Mucosa of stomach (tissue), 1 donor: ENCODE data around the gene PTPRC.

Experiments used
- H3K27me3 ChIP-seq: one replicate; pipeline ENCODE4 v1.7.0; 2013; ENCODE audit warnings: mild to moderate bottlenecking, low read length; ENCODE audit not compliant: control insufficient read depth, insufficient read depth
- H3K36me3 ChIP-seq: one replicate; pipeline ENCODE4 v1.7.0; 2013; ENCODE audit warnings: low read length; ENCODE audit not compliant: control insufficient read depth, insufficient read depth
- H3K4me1 ChIP-seq: one replicate; pipeline ENCODE4 v1.7.0; 2013; ENCODE audit warnings: mild to moderate bottlenecking, low read length; ENCODE audit not compliant: control insufficient read depth, insufficient read depth
- H3K4me3 ChIP-seq: one replicate; pipeline ENCODE4 v1.7.0; 2013; ENCODE audit warnings: low read length
- H3K9ac ChIP-seq: one replicate; pipeline ENCODE4 v1.7.0; 2013; ENCODE audit warnings: mild to moderate bottlenecking, low read length, moderate library complexity
- H3K9me3 ChIP-seq: one replicate; pipeline ENCODE4 v1.7.0; 2013; ENCODE audit warnings: mild to moderate bottlenecking, low read length, moderate library complexity; ENCODE audit not compliant: control insufficient read depth
- donor health status: Pancreatic carcinoma.

Gene PTPRC

GRCh38 chr1:198624648-198624980 lies 14.2 kb upstream of the PTPRC start:
- Histone ChIP-seq H3K4me1 (no peaks in the 10 kb centered on the region), H3K9ac (no peak overlapping the region), H3K36me3 (no peaks in the 10 kb centered on the region), H3K4me3 (no peak overlapping the region), H3K9me3 (no peaks in the 10 kb centered on the region), H3K27me3 (no peaks in the 10 kb centered on the region)

- no peaks in the 10 kb centered on the region for H3K27me3 ChIP-seq
- H3K9me3 ChIP-seq, result no peaks in the 10 kb centered on the region
- H3K4me1 ChIP-seq, result no peaks in the 10 kb centered on the region
- no peaks in the 10 kb centered on the region for H3K36me3 ChIP-seq
- no peak overlapping the region for H3K4me3 ChIP-seq
- no peak overlapping the region for H3K9ac ChIP-seq
Measured at GRCh38 chr1:198627436-198628066, 11.3 kb upstream of the PTPRC start.

DNA sequence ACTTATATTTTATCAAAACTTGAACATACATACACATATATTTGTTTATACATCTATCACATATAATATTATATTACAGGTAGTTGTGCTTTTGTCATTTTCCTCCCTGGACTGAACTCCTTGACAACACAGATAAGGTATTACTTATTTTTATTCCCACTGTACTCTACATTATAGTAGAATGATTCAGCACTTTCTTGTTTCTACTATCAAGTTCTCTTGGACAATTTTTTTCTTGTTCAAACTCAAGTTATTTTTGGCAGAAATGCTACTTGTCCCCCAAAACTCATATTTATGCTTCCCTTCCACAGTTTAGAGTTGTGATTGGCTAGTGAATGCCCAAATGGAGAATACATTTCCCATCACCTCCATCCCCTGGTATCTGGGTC lies 10.8 kb upstream of the PTPRC start:
- Histone ChIP-seq H3K4me3 (no peak overlapping the region), H3K9ac (no peak overlapping the region), H3K27me3 (no peaks in the 10 kb centered on the region), H3K36me3 (no peaks in the 10 kb centered on the region), H3K4me1 (no peaks in the 10 kb centered on the region), H3K9me3 (no peaks in the 10 kb centered on the region)

- H3K4me1 ChIP-seq, result no peaks in the 10 kb centered on the region
- no peak overlapping the region for H3K9ac ChIP-seq
- no peak overlapping the region for H3K4me3 ChIP-seq
- no peaks in the 10 kb centered on the region for H3K36me3 ChIP-seq
- H3K27me3 ChIP-seq, result no peaks in the 10 kb centered on the region
- no peaks in the 10 kb centered on the region for H3K9me3 ChIP-seq
Measured at GRCh38 chr1:198629610-198630009, 9.2 kb upstream of the PTPRC start.

DNA sequence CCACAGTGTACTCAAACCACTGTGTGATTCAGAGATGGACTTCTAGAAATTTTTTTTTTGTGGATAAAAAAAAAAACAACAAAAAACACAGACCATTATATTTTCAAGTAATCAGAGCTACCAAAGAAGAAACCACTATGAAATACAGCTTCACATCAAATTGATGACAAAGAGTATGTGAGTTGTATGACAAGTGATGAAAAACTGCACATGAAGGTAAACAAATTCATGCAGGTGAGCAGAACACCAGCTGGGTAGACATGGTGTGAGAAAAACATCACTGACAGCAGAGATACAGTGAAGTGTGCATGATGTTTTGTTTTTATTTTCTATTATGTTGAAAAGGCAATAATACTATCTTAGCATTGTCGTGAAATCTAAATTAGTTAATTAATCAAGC lies 8.0 kb upstream of the PTPRC start:
- no peak overlapping the region for H3K9ac ChIP-seq
- H3K4me3 ChIP-seq, result no peak overlapping the region
- H3K4me1 ChIP-seq, result no peaks in the 10 kb centered on the region
- no peaks in the 10 kb centered on the region for H3K9me3 ChIP-seq
- no peaks in the 10 kb centered on the region for H3K27me3 ChIP-seq
- H3K36me3 ChIP-seq, result no peaks in the 10 kb centered on the region

DNA sequence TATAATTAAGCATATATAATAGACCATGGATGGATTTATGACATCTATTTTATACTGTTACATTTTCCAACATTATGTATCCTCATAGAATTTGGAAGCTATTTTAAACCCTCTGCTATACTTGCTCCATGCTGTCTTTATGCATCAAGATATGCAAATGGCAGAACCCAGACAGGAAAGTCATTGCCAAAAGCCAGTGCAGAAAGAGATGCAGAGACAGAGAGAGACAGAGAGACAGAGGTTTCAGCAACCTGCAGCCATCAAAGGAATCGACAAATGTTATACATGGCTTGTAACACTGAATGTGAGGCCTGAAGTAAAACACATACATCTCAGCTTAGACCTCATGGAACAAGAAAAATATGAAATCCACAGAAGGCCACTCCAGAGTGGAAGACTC lies 7.5 kb upstream of the PTPRC start:
- H3K9ac ChIP-seq, result no peak overlapping the region
- H3K9me3 ChIP-seq, result no peaks in the 10 kb centered on the region
- H3K27me3 ChIP-seq, result no peaks in the 10 kb centered on the region
- no peaks in the 10 kb centered on the region for H3K4me1 ChIP-seq
- no peak overlapping the region for H3K4me3 ChIP-seq
- H3K36me3 ChIP-seq, result no peaks in the 10 kb centered on the region

- no peaks in the 10 kb centered on the region for H3K27me3 ChIP-seq
- H3K9ac ChIP-seq, result no peak overlapping the region
Measured at GRCh38 chr1:198632007-198632406, 6.8 kb upstream of the PTPRC start.

GRCh38 chr1:198633675-198634121 lies 5.1 kb upstream of the PTPRC start:
- Histone ChIP-seq H3K4me1 (no peaks in the 10 kb centered on the region), H3K9ac (no peak overlapping the region), H3K27me3 (no peaks in the 10 kb centered on the region), H3K4me3 (no peak overlapping the region), H3K9me3 (no peaks in the 10 kb centered on the region), H3K36me3 (no peaks in the 10 kb centered on the region)

More at GRCh38 chr1:198632007-198632406, 6.8 kb upstream of the PTPRC start:
- Histone ChIP-seq H3K36me3 (no peaks in the 10 kb centered on the region), H3K4me3 (no peak overlapping the region), H3K9me3 (no peaks in the 10 kb centered on the region), H3K4me1 (no peaks in the 10 kb centered on the region)

- no peak overlapping the region for H3K4me3 ChIP-seq
- H3K4me1 ChIP-seq, result no peaks in the 10 kb centered on the region
- H3K9ac ChIP-seq, result no peak overlapping the region
- H3K9me3 ChIP-seq, result no peaks in the 10 kb centered on the region
- no peaks in the 10 kb centered on the region for H3K27me3 ChIP-seq
- no peaks in the 10 kb centered on the region for H3K36me3 ChIP-seq
Measured at GRCh38 chr1:198635964-198636363, 2.9 kb upstream of the PTPRC start.

- no peaks in the 10 kb centered on the region for H3K9me3 ChIP-seq
- H3K27me3 ChIP-seq, result no peaks in the 10 kb centered on the region
- H3K36me3 ChIP-seq, result no peaks in the 10 kb centered on the region
- H3K9ac ChIP-seq, result no peak overlapping the region
- H3K4me3 ChIP-seq, result no peak overlapping the region
- no peaks in the 10 kb centered on the region for H3K4me1 ChIP-seq
Measured at GRCh38 chr1:198636391-198636790, 2.4 kb upstream of the PTPRC start.

DNA sequence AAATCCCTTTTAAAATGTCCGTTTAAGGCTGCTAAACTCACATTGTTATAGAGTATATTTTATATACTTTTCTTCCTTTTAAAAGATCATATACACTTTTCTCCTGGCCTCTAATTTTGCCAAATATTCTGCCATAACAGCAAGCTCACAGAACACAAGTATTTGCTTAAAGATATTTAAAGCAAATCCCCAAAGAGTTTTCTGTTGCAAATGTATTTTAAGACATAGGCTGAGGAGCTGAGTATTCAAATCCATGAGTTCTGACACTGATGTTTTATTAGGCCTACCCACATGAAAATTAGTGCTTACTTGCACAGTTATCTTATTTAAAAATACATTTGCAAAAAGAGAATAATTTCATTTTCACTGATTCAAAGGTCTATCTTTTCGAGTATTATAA lies 1.7 kb upstream of the PTPRC start:
- Histone ChIP-seq H3K36me3 (no peaks in the 10 kb centered on the region), H3K4me1 (no peaks in the 10 kb centered on the region), H3K4me3 (no peak overlapping the region), H3K9ac (no peak overlapping the region), H3K27me3 (no peaks in the 10 kb centered on the region), H3K9me3 (no peaks in the 10 kb centered on the region)

- Histone ChIP-seq H3K4me3 (no peak overlapping the region), H3K9ac (no peak overlapping the region), H3K4me1 (no peaks in the 10 kb centered on the region), H3K9me3 (no peaks in the 10 kb centered on the region), H3K27me3 (no peaks in the 10 kb centered on the region), H3K36me3 (no peaks in the 10 kb centered on the region)
Measured at GRCh38 chr1:198637916-198638437, 863 bp upstream of the PTPRC start.

- Histone ChIP-seq H3K9ac (no peak overlapping the region), H3K27me3 (no peaks in the 10 kb centered on the region), H3K36me3 (no peaks in the 10 kb centered on the region), H3K9me3 (no peaks in the 10 kb centered on the region), H3K4me3 (no peak overlapping the region), H3K4me1 (no peaks in the 10 kb centered on the region)
Measured at GRCh38 chr1:198638441-198638840, 399 bp upstream of the PTPRC start.
